ENCODE data around the gene ZFYVE21.

Gene ZFYVE21

GRCh38 chr14:103680491-103681231 is 34.9 kb upstream of the ZFYVE21 start:
- Histone ChIP-seq H3K27ac (no peak overlapping the region), H3K4me1 (no peaks in the 10 kb centered on the region), H3K4me2 (ENCODE audit: low read length) (no peak overlapping the region), H2AFZ (no peak overlapping the region), H3K4me3 (ENCODE audit: low read depth, low read length) (no peak overlapping the region), H3K36me3 (ENCODE audit: control insufficient read depth, insufficient read depth, low read length) (no peaks in the 10 kb centered on the region), H3K9me3 (ENCODE audit: control insufficient read depth, low read length) (no peaks in the 10 kb centered on the region), H3K27me3 (ENCODE audit: control insufficient read depth, insufficient read depth, low read length) (no peaks in the 10 kb centered on the region), H3K79me2 (peaks cover 22% of the 10 kb centered on the region), H3K9ac (no peak overlapping the region)
- no peak for TF ChIP-seq CTCF (IDR thresholded peaks at IDR 0.05)

GRCh38 chr14:103683139-103683538 is 32.5 kb upstream of the ZFYVE21 start:
- H3K36me3 ChIP-seq (ENCODE audit: control insufficient read depth, insufficient read depth, low read length), result no peaks in the 10 kb centered on the region
- H3K4me3 ChIP-seq (ENCODE audit: low read depth, low read length), result no peak overlapping the region
- H3K4me2 ChIP-seq (ENCODE audit: low read length), result no peak overlapping the region
- H3K27me3 ChIP-seq (ENCODE audit: control insufficient read depth, insufficient read depth, low read length), result no peaks in the 10 kb centered on the region
- no peaks in the 10 kb centered on the region for H3K4me1 ChIP-seq
- H3K9me3 ChIP-seq (ENCODE audit: control insufficient read depth, low read length), result no peaks in the 10 kb centered on the region
- no peak for TF ChIP-seq CTCF (IDR thresholded peaks at IDR 0.05)
- H3K9ac ChIP-seq, result no peak overlapping the region
- no peak overlapping the region for H2AFZ ChIP-seq
- H3K79me2 ChIP-seq, result peaks cover 19% of the 10 kb centered on the region
- H3K27ac ChIP-seq, result no peak overlapping the region

- Histone ChIP-seq H3K27me3 (ENCODE audit: control insufficient read depth, insufficient read depth, low read length) (no peaks in the 10 kb centered on the region), H3K9ac (no peak overlapping the region), H3K4me2 (ENCODE audit: low read length) (no peak overlapping the region), H3K4me1 (no peaks in the 10 kb centered on the region), H3K79me2 (peaks cover 16% of the 10 kb centered on the region), H3K27ac (no peak overlapping the region), H3K36me3 (ENCODE audit: control insufficient read depth, insufficient read depth, low read length) (no peaks in the 10 kb centered on the region), H3K9me3 (ENCODE audit: control insufficient read depth, low read length) (no peaks in the 10 kb centered on the region), H2AFZ (no peak overlapping the region), H3K4me3 (ENCODE audit: low read depth, low read length) (no peak overlapping the region)
- TF ChIP-seq CTCF (IDR thresholded peaks at IDR 0.05), result no peak
These were observed 31.1 kb upstream of the ZFYVE21 start for GRCh38 chr14:103684471-103684870.

GRCh38 chr14:103684871-103685270 is 30.7 kb upstream of the ZFYVE21 start:
- no peaks in the 10 kb centered on the region for H3K36me3 ChIP-seq (ENCODE audit: control insufficient read depth, insufficient read depth, low read length)
- H3K4me1 ChIP-seq, result no peaks in the 10 kb centered on the region
- H3K4me3 ChIP-seq (ENCODE audit: low read depth, low read length), result no peak overlapping the region
- H3K27me3 ChIP-seq (ENCODE audit: control insufficient read depth, insufficient read depth, low read length), result no peaks in the 10 kb centered on the region
- H3K4me2 ChIP-seq (ENCODE audit: low read length), result no peak overlapping the region
- no peak overlapping the region for H3K27ac ChIP-seq
- peaks cover 16% of the 10 kb centered on the region for H3K79me2 ChIP-seq
- H3K9ac ChIP-seq, result no peak overlapping the region
- no peak overlapping the region for H2AFZ ChIP-seq
- TF ChIP-seq CTCF (IDR thresholded peaks at IDR 0.05), result no peak
- no peaks in the 10 kb centered on the region for H3K9me3 ChIP-seq (ENCODE audit: control insufficient read depth, low read length)

Data from parathyroid adenoma (tissue), 2 donors.